Ishikawa (cell line): ENCODE results near the gene MTF2.

Experiments
- EP300 ChIP-seq: IDR thresholded peaks from 2 replicates; pipeline ENCODE4 v1.6.1; 2012; ENCODE audit warnings: borderline replicate concordance
- FOXM1 ChIP-seq: IDR thresholded peaks from 2 replicates; pipeline ENCODE4 v1.6.1; 2012; ENCODE audit warnings: low read depth, borderline replicate concordance
- NFIC ChIP-seq: IDR thresholded peaks from 2 replicates; pipeline ENCODE4 v1.6.1; 2012
- RAD21 ChIP-seq: IDR thresholded peaks from 2 replicates; pipeline ENCODE4 v1.6.1; 2012; ENCODE audit warnings: low read depth
- REST ChIP-seq: IDR thresholded peaks from 2 replicates; pipeline ENCODE4 v1.6.1; 2012; ENCODE audit warnings: low read depth, mild to moderate bottlenecking

- no peak for TF ChIP-seq NFIC
- TF ChIP-seq FOXM1, result no peak
- TF ChIP-seq EP300, result no peak
- no peak for TF ChIP-seq RAD21
- TF ChIP-seq REST, result no peak
Observed at GRCh38 chr1:93111065-93111464, 32.0 kb downstream of the MTF2 start.
